Measurements from ENCODE around the gene CACNG7. TPM values are rescaled to one million over a fixed set of nuclear protein-coding genes. Genes with fewer than 3 reads are reported as not detected.

Gene CACNG7
- total and polyA plus RNA-seq, 2 donors (not counting 3 experiments of a cell fraction or from before 2014, with no cell fraction given), result 0.92 to 1.3 TPM

GRCh38 chr19:53992815-53993214 is 83.7 kb downstream of the CACNG7 start:
- Histone ChIP-seq H3K79me2 (ENCODE audit: control insufficient read depth, insufficient read depth, low read length) (no peaks in the 10 kb centered on the region), H3K4me2 (ENCODE audit: insufficient read depth, low read length) (no peak overlapping the region), H3K9me3 (replicated peaks; ENCODE audit: control insufficient read depth, insufficient read depth, low read length) (no peaks in the 10 kb centered on the region), H3K4me3 (replicated peaks in 1 of 3; ENCODE audit: insufficient read depth in 1 of 3, low read depth in 1 of 3, low read length in 3 of 3) (no peak overlapping the region), H3K4me1 (ENCODE audit: control insufficient read depth, extremely low read depth, insufficient read depth, low read length) (peaks cover 39% of the 10 kb centered on the region), H3K9ac (replicated peaks; ENCODE audit: extremely low read depth, insufficient read depth, low read length) (no peak overlapping the region), H4K20me1 (replicated peaks; ENCODE audit: control insufficient read depth, extremely low read depth, insufficient read depth, low read length) (no peaks in the 10 kb centered on the region), H3K27me3 (ENCODE audit: control insufficient read depth in 2 of 2, insufficient read depth in 2 of 2, low read length in 2 of 2) (no peaks in the 10 kb centered on the region), H2AFZ (ENCODE audit: low read depth, low read length) (no peak overlapping the region), H3K27ac (ENCODE audit: insufficient read depth, low read depth, low read length) (no peak overlapping the region), H3K36me3 (ENCODE audit: control insufficient read depth in 2 of 2, extremely low read depth in 1 of 2, insufficient read depth in 2 of 2, low read length in 2 of 2) (no peaks in the 10 kb centered on the region), H3K9me1 (replicated peaks; ENCODE audit: control insufficient read depth, extremely low read depth, insufficient read depth, low read length) (no peaks in the 10 kb centered on the region)
- intact Hi-C loops (cut with micrococcal nuclease), result no loop called here
- ChIA-PET POLR2A (no interaction called here), CTCF (interaction anchor here (0.8 to 3.0 kb wide), 6 partner anchors 9 to 200 kb away, joined by 3 to 11 read pairs (median 5); no protein-coding TSS in a partner anchor)
- FAIRE-seq (no peak), DNase-seq (ENCODE audit: low read depth, low spot score) (no peak)
- dilution Hi-C loops (cut with MboI; ENCODE audit: extremely low pct_ligation_motif_present, low sequenced_read_pairs), result no loop called here
- BruUV-seq (replicated peaks), result no TSS peak
- TF ChIP-seq POLR2AphosphoS5 (IDR thresholded peaks at IDR 0.05; ENCODE audit: insufficient read depth, low read depth, low read length), result no peak
- TF ChIP-seq POLR2A (IDR thresholded peaks at IDR 0.05; ENCODE audit: low read depth, low read length), result no peak
- no peak for TF ChIP-seq MAX (IDR thresholded peaks at IDR 0.05; ENCODE audit: insufficient read depth, insufficient read length)
- TF ChIP-seq MYC (IDR thresholded peaks at IDR 0.05; ENCODE audit: low read depth, low read length), result no peak
- TF ChIP-seq GATA2 (IDR thresholded peaks at IDR 0.05; ENCODE audit: insufficient read depth, insufficient read length, low read depth, low read length), result no peak

GRCh38 chr19:53993448-53993847 is 84.4 kb downstream of the CACNG7 start:
- intact Hi-C loops (cut with micrococcal nuclease), result no loop called here
- TF ChIP-seq FOS (IDR thresholded peaks at IDR 0.05; ENCODE audit: borderline replicate concordance, insufficient read depth, low read length), result no peak
- no peak for TF ChIP-seq MAX (IDR thresholded peaks at IDR 0.05; ENCODE audit: insufficient read depth, insufficient read length)
- no peak for TF ChIP-seq JUN (IDR thresholded peaks at IDR 0.05; ENCODE audit: borderline replicate concordance, insufficient read depth, insufficient read length, low read depth)
- TF ChIP-seq EZH2 (IDR thresholded peaks at IDR 0.05; ENCODE audit: borderline replicate concordance, low read depth, low read length, severe bottlenecking), result no peak
- TF ChIP-seq POLR2A (IDR thresholded peaks at IDR 0.05; ENCODE audit: low read depth, low read length), result no peak
- no peak for TF ChIP-seq MYC (IDR thresholded peaks at IDR 0.05; ENCODE audit: low read depth, low read length)
- no peak for TF ChIP-seq POLR2AphosphoS5 (IDR thresholded peaks at IDR 0.05; ENCODE audit: insufficient read depth, low read depth, low read length)
- no peak for TF ChIP-seq CTCF (IDR thresholded peaks at IDR 0.05; ENCODE audit: extremely low read depth in 1 of 2, insufficient read depth in 1 of 2, low read depth in 1 of 2, low read length in 2 of 2)
- no peak for TF ChIP-seq GATA2 (IDR thresholded peaks at IDR 0.05; ENCODE audit: insufficient read depth, insufficient read length, low read depth, low read length)
- Histone ChIP-seq H3K9me1 (replicated peaks; ENCODE audit: control insufficient read depth, extremely low read depth, insufficient read depth, low read length) (no peaks in the 10 kb centered on the region), H3K27me3 (ENCODE audit: control insufficient read depth in 2 of 2, insufficient read depth in 2 of 2, low read length in 2 of 2) (peaks cover 0 to 2% of the 10 kb centered on the region in 2 experiments), H3K79me2 (ENCODE audit: control insufficient read depth, insufficient read depth, low read length) (no peaks in the 10 kb centered on the region), H3K9ac (replicated peaks; ENCODE audit: extremely low read depth, insufficient read depth, low read length) (no peak overlapping the region), H3K4me1 (ENCODE audit: control insufficient read depth, extremely low read depth, insufficient read depth, low read length) (peaks cover 39% of the 10 kb centered on the region), H3K27ac (ENCODE audit: insufficient read depth, low read depth, low read length) (no peak overlapping the region), H4K20me1 (replicated peaks; ENCODE audit: control insufficient read depth, extremely low read depth, insufficient read depth, low read length) (no peaks in the 10 kb centered on the region), H3K36me3 (ENCODE audit: control insufficient read depth in 2 of 2, extremely low read depth in 1 of 2, insufficient read depth in 2 of 2, low read length in 2 of 2) (no peaks in the 10 kb centered on the region), H2AFZ (ENCODE audit: low read depth, low read length) (no peak overlapping the region), H3K4me3 (replicated peaks in 1 of 3; ENCODE audit: insufficient read depth in 1 of 3, low read depth in 1 of 3, low read length in 3 of 3) (no peak overlapping the region), H3K4me2 (ENCODE audit: insufficient read depth, low read length) (no peak overlapping the region), H3K9me3 (replicated peaks; ENCODE audit: control insufficient read depth, insufficient read depth, low read length) (no peaks in the 10 kb centered on the region)
- BruUV-seq (replicated peaks), result no TSS peak
- dilution Hi-C loops (cut with MboI; ENCODE audit: extremely low pct_ligation_motif_present, low sequenced_read_pairs), result no loop called here
- ChIA-PET POLR2A (no interaction called here), CTCF (interaction anchor here (0.8 to 3.0 kb wide), 6 partner anchors 8 to 200 kb away, joined by 3 to 11 read pairs (median 5); no protein-coding TSS in a partner anchor)
- no peak for DNase-seq (ENCODE audit: low read depth, low spot score)
- FAIRE-seq, result no peak

All from endothelial cell of umbilical vein (primary cell).